Gastrocnemius medialis (tissue), 4 donors: ENCODE measurements around the gene PRAMEF11. TPM values are rescaled to one million over a fixed set of nuclear protein-coding genes. Genes with fewer than 3 reads are reported as not detected.
"Not testable (repeated sequence)": the region's sequence is repeated elsewhere in the genome, so short reads cannot be mapped to it uniquely, and the experiment has no call there.

Experiments used
- ATAC-seq, 2 donors: fragments of 150-250 bp; one replicate each; pipeline ENCODE4 v1.9.1; 2016
- DNase-seq, 2 donors: peaks; one replicate each; pipeline ENCODE4 v3.0.0-alpha.2; 2019
- H3K27ac ChIP-seq, 4 donors: fragments of 200-600 bp; sonication (generic); 1 replicate in 1 of 4; 2 replicates in 3 of 4; pipeline ENCODE4 v1.5.1; 2016 to 2018; ENCODE audit warnings: mild to moderate bottlenecking in 2 of 4, moderate library complexity in 1 of 4
- H3K27me3 ChIP-seq, 3 donors: fragments of 200-600 bp; sonication (generic) in 2 of 3; 1 replicate in 1 of 3; 2 replicates in 2 of 3; pipeline versions ENCODE4 v1.5.1 to v1.6.0; 2016 to 2019; ENCODE audit warnings: mild to moderate bottlenecking in 1 of 3, moderate library complexity in 1 of 3
- H3K36me3 ChIP-seq, 2 donors: fragments of 200-600 bp; sonication (generic) in 1 of 2; one replicate each; pipeline ENCODE4 v1.5.1; 2017 to 2018
- H3K4me1 ChIP-seq, 2 donors: fragments of 200-600 bp; sonication (generic) in 1 of 2; one replicate each; pipeline ENCODE4 v1.5.1; 2016 to 2017; ENCODE audit warnings: mild to moderate bottlenecking in 2 of 2
- H3K4me3 ChIP-seq, 4 donors: fragments of 200-600 bp; sonication (generic) in 3 of 4; 1 replicate in 1 of 4; 2 replicates in 3 of 4; pipeline ENCODE4 v1.5.1; 2016 to 2019; ENCODE audit warnings: mild to moderate bottlenecking in 2 of 4
- H3K9me3 ChIP-seq, 3 donors: fragments of 200-600 bp; sonication (generic) in 2 of 3; 1 replicate in 1 of 3; 2 replicates in 2 of 3; pipeline ENCODE4 v1.5.1; 2016 to 2019
- CTCF ChIP-seq, 5 experiments: fragments of 450-650 bp in 3 of 5; fragments of 200-600 bp in 2 of 5; sonication (generic) in 2 of 5; IDR thresholded peaks in 4 of 5; conservative IDR thresholded peaks in 1 of 5; 1 replicate in 4 of 5; 2 replicates in 1 of 5; pipeline ENCODE4 v1.5.1; 2016 to 2019; ENCODE audit warnings: antibody characterized with exemption in 5 of 5, mild to moderate bottlenecking in 3 of 5, moderate library complexity in 3 of 5
- POLR2A ChIP-seq, 2 donors: fragments of 450-650 bp; IDR thresholded peaks; one replicate each; pipeline ENCODE4 v1.6.1; 2017; ENCODE audit warnings: antibody characterized with exemption in 2 of 2, mild to moderate bottlenecking in 2 of 2, moderate library complexity in 2 of 2
- in situ Hi-C, 4 donors: fragments of 200-750 bp; cut with MboI; loops; one replicate each; pipeline versions ENCODE4 v1.15.0 to v1.8.0; 2017; ENCODE audit warnings: low sequenced_read_pairs in 4 of 4
- intact Hi-C: fragments of 100-400 bp; cut with DNase I; formaldehyde crosslinking; loops from one replicate; pipeline ENCODE4 v1.15.1; 2023; ENCODE audit warnings: low total_unique reads
- total RNA-seq, 4 donors: library from RNA; depleted of rRNA; stranded (reverse); fragments of >200 nt; gene quantifications; one replicate each; pipeline versions ENCODE4 v1.1.0 to v1.2.3, GENCODE V29; 2016

The PRAMEF11 gene
- total RNA-seq, 4 donors from 2014 or later, result not detected

GRCh38 chr1:12798911-12799310 is 32.3 kb downstream of the PRAMEF11 start:
- H3K36me3 ChIP-seq, result no peaks in the 10 kb centered on the region
- no peak for DNase-seq
- in situ Hi-C loops, result no loop called here
- ATAC-seq, result no peak
- H3K4me3 ChIP-seq, result no peak overlapping the region
- no peaks in the 10 kb centered on the region for H3K4me1 ChIP-seq
- TF ChIP-seq CTCF (IDR thresholded peaks at IDR 0.05 in 4 of 5, conservative IDR thresholded peaks at IDR 0.05 in 1 of 5) (no peak), POLR2A (IDR thresholded peaks at IDR 0.05) (no peak)
- no peak overlapping the region for H3K27ac ChIP-seq
- no peaks in the 10 kb centered on the region for H3K27me3 ChIP-seq
- no peaks in the 10 kb centered on the region for H3K9me3 ChIP-seq
- intact Hi-C loops, result no loop called here

- DNase-seq, H3K4me1 ChIP-seq, H3K27me3 ChIP-seq, in situ Hi-C loops, H3K36me3 ChIP-seq, H3K9me3 ChIP-seq, ATAC-seq, H3K27ac ChIP-seq, intact Hi-C loops, H3K4me3 ChIP-seq: not testable (repeated sequence)
These were observed 40.1 kb downstream of the PRAMEF11 start, which contains the start of gene PRAMEF1 for GRCh38 chr1:12791097-12791496. TSS of gene PRAMEF1 (plus strand) at chr1:12791397. CDS start at chr1:12793228, 1,831 bp downstream.

- H3K9me3 ChIP-seq, H3K27ac ChIP-seq, intact Hi-C loops, H3K27me3 ChIP-seq, H3K4me1 ChIP-seq, in situ Hi-C loops, H3K4me3 ChIP-seq, H3K36me3 ChIP-seq, DNase-seq, ATAC-seq: not testable (repeated sequence)
These were observed 46.5 kb downstream of the PRAMEF11 start for GRCh38 chr1:12784729-12785128.

- H3K36me3 ChIP-seq, in situ Hi-C loops, ATAC-seq, DNase-seq, H3K27me3 ChIP-seq, intact Hi-C loops, H3K4me3 ChIP-seq, H3K4me1 ChIP-seq, H3K9me3 ChIP-seq, H3K27ac ChIP-seq: not testable (repeated sequence)
These were observed 47.4 kb downstream of the PRAMEF11 start for GRCh38 chr1:12783783-12784182.

- in situ Hi-C loops, H3K4me3 ChIP-seq, H3K27me3 ChIP-seq, H3K36me3 ChIP-seq, H3K27ac ChIP-seq, ATAC-seq, H3K9me3 ChIP-seq, DNase-seq, H3K4me1 ChIP-seq, intact Hi-C loops: not testable (repeated sequence)
These were observed 49.7 kb downstream of the PRAMEF11 start for GRCh38 chr1:12781488-12781887.

- no peak for ATAC-seq
- H3K4me1 ChIP-seq, result no peaks in the 10 kb centered on the region
- H3K27me3 ChIP-seq, result no peaks in the 10 kb centered on the region
- DNase-seq, result no peak
- TF ChIP-seq CTCF (IDR thresholded peaks at IDR 0.05 in 4 of 5, conservative IDR thresholded peaks at IDR 0.05 in 1 of 5), result no peak
- intact Hi-C loops (no loop called here), in situ Hi-C loops (no loop called here)
- no peaks in the 10 kb centered on the region for H3K9me3 ChIP-seq
- H3K4me3 ChIP-seq, result no peak overlapping the region
- no peak overlapping the region for H3K27ac ChIP-seq
- no peaks in the 10 kb centered on the region for H3K36me3 ChIP-seq
These were observed 52.3 kb downstream of the PRAMEF11 start for GRCh38 chr1:12778907-12779306.

- intact Hi-C loops (no loop called here), in situ Hi-C loops (no loop called here)
- no peaks in the 10 kb centered on the region for H3K36me3 ChIP-seq
- H3K27me3 ChIP-seq, result no peaks in the 10 kb centered on the region
- H3K4me1 ChIP-seq, result no peaks in the 10 kb centered on the region
- DNase-seq, result no peak
- TF ChIP-seq CTCF (IDR thresholded peaks at IDR 0.05 in 4 of 5, conservative IDR thresholded peaks at IDR 0.05 in 1 of 5), result no peak
- no peak for TF ChIP-seq POLR2A (IDR thresholded peaks at IDR 0.05)
- no peak for ATAC-seq
- no peak overlapping the region for H3K4me3 ChIP-seq
- no peaks in the 10 kb centered on the region for H3K9me3 ChIP-seq
- H3K27ac ChIP-seq, result no peak overlapping the region
These were observed 53.1 kb downstream of the PRAMEF11 start for GRCh38 chr1:12778061-12778460.
